ENCODE data around the gene RIF1.

Gene RIF1, protein sequence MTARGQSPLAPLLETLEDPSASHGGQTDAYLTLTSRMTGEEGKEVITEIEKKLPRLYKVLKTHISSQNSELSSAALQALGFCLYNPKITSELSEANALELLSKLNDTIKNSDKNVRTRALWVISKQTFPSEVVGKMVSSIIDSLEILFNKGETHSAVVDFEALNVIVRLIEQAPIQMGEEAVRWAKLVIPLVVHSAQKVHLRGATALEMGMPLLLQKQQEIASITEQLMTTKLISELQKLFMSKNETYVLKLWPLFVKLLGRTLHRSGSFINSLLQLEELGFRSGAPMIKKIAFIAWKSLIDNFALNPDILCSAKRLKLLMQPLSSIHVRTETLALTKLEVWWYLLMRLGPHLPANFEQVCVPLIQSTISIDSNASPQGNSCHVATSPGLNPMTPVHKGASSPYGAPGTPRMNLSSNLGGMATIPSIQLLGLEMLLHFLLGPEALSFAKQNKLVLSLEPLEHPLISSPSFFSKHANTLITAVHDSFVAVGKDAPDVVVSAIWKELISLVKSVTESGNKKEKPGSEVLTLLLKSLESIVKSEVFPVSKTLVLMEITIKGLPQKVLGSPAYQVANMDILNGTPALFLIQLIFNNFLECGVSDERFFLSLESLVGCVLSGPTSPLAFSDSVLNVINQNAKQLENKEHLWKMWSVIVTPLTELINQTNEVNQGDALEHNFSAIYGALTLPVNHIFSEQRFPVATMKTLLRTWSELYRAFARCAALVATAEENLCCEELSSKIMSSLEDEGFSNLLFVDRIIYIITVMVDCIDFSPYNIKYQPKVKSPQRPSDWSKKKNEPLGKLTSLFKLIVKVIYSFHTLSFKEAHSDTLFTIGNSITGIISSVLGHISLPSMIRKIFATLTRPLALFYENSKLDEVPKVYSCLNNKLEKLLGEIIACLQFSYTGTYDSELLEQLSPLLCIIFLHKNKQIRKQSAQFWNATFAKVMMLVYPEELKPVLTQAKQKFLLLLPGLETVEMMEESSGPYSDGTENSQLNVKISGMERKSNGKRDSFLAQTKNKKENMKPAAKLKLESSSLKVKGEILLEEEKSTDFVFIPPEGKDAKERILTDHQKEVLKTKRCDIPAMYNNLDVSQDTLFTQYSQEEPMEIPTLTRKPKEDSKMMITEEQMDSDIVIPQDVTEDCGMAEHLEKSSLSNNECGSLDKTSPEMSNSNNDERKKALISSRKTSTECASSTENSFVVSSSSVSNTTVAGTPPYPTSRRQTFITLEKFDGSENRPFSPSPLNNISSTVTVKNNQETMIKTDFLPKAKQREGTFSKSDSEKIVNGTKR (N-terminal part only)

GRCh38 chr2:151409601-151410484 lies at the start of gene RIF1:
Gene RIF1 (plus strand): TSS chr2:151409902. CDS start chr2:151410424, 522 bp downstream.
- peak; percentile 89 to 90 for DNase-seq

GRCh38 chr2:151361674-151362370 lies 47.9 kb upstream of the RIF1 start:
- no peak for DNase-seq

- no peak for DNase-seq
Measured at GRCh38 chr2:151363709-151364108, 46.0 kb upstream of the RIF1 start.

- DNase-seq: no peak
Measured at GRCh38 chr2:151367571-151367970, 42.1 kb upstream of the RIF1 start.

- no peak for DNase-seq
Measured at GRCh38 chr2:151374436-151374835, 35.3 kb upstream of the RIF1 start.

GRCh38 chr2:151379169-151379568 lies 30.5 kb upstream of the RIF1 start:
- no peak for DNase-seq

DNA sequence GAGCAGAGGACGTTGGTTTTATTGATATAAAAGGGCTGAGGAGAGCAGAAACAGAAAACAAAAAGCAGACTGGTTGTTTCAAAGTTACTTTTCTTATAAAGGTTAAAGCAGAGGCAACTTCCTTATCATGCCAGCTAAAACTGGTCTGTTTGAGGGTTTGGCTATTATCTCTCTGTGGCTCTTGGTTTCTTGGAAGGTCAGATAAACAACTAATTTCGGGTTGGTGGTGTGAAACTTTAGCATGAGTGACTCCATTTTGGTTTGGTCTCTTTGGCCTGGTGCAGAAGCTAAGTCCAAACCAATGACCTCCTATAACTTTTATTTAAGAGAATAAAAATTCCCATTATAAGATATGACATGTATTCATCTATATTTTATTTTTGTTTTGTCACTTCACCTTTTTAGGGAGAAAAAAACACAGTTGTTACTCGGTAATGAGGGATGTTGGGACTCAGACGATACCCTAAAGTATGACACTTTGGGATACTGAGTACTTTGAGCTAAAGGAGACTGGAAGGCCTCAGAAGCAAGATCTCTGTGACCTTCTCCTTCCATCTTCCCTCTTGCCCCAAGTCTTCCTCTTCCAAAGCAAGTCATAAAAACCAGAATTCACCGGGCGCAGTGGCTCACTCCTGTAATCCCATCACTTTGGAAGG lies 29.0 kb upstream of the RIF1 start:
- DNase-seq: no peak

DNA sequence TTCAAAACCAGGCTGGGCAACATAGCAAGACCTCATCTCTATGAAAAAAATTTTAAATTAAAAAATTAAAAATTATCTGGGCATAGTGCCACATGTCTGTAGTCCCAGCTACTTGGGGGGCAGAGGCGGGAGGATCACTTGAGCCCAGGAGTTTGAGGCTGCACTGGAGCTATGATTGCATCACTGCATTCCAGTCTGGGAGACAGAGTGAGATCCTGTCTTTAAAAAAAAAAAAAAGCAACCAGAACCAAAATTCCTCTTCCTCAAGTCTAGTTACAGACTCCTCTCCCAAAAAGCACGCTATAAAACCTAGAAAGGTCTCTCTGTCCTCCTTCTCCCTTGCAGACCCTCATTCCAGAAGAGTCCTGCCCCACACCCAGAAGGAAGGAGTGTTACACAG lies 28.4 kb upstream of the RIF1 start:
- no peak for DNase-seq

DNA sequence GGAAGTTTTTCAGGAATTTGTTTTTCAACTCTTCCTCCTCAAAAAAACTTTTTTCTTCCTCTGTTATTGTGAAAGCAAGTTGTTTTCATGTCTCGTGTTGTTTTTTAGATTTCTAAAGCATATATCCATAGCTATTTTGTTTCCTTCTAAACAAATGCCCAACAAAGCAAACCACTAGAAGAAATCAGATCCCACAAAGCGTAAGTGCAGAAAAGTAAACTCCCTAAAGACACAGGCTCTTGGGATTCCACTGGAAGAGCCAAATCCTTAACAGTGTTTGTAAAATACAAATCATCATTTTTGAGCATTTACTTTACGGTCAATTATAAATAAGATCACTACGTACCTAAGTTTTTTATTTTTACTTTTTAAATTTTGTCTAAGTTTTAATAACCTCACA lies 21.7 kb upstream of the RIF1 start:
- DNase-seq: no peak

DNA sequence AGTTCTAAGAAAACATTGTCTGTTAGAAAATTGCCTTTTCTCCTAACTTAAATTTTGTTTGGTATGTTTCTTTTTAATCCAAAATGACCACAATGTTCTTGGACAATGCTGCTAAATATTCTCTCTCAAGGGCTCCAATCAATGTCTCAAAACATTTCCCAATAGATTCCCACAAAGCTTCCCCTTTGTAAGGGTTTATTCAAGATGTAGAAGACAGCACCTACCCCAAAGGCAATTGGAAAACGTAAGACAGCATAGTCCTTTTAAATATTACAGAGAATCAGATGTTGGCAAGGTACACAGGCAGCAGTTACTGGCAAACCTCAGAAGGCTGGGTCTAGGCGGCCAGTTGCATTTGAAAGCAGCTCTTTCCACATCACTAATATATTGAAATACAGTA lies 18.3 kb upstream of the RIF1 start:
- DNase-seq: no peak

DNA sequence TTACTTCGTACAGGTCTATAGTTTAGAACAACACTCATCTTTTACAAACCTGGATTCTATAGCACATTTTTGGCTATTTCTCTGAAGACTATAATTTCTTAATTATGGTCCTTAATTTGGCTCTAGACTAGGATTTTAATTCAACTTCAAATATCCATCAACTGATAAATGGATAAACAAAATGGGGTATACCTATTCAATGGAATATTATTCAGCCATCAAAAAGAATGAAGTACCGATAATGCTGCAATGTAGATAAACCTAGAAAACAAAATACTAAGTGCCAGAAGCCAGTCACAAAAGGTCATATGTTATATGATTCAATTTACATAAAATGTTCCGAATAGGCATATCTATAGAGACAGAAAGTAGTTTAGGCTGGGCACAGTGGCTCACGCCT lies 15.2 kb upstream of the RIF1 start:
- DNase-seq: no peak

- DNase-seq: no peak
Measured at GRCh38 chr2:151395509-151396374, 14.0 kb upstream of the RIF1 start.

DNA sequence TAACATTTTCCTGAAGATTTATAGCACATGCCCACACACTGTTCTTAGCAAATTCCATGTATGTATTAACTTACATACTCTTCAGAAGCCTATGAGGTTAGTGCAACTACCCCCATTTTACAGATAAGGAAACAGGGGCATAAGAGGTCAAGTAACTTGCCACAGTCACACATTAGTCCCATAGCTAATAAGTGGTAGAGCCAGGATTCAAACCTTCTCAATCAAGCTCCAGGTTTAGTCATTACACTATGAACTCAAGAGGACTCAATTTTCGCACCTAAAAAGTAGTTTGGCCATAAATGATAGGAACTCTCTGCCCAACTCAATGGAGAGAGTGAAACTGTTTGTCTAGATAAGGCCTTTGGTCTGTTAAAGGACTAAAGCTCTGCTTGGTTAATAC lies 9.7 kb upstream of the RIF1 start:
- DNase-seq: no peak

DNA sequence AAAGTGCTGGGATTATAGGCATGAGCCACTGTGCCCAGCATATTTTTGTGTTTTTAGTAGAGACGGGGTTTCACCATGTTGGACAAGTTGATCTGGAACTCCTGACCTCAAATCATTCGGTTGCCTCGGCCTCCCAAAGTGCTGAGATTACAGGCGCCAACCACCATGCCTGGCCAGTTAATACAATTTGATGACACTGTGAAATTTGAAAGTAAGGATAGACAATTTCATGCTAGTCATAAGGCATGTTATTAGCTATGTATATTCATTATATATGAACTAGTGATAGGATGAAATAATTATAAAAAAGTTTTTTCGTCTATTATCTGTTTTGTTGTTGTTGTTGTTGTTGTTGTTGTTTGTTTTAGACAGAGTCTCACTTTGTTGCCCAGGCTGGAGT lies 8.6 kb upstream of the RIF1 start:
- DNase-seq: no peak

DNA sequence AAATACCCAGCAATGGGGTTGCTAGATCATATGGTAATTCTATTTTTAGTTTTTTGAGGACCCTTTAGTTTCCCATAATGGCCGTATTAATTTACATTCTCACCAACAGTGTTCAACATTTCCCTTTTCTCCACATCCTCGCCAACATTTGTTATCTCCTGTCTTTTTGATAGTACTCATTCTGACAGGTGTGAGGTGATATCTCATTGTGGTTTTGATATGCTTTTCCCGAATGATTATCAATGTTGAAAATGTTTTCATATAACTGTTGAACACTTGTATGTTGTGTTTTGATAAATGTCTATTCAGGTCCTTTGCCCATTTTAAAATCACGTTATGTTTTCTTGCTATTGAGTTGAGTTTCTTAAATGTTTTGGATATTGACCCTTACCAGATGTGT lies 5.8 kb upstream of the RIF1 start:
- no peak for DNase-seq

DNA sequence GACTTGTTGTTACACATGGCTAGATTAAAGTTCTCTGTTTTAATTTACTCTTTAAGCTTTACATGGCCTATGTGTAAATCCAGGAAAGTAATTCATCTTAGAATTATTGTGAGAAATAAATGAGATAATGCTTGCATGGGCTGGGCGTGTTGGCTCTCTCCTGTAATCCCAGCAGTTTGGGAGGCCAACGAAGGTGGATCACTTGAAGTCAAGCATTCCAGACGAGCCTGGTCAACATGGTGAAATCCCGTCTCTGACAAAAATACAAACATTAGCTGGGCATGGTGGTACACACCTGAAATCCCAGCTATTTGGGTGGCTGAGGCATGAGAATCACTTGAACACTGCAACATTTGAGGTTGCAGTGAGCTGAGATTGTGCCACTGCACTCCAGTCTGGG lies 4.3 kb upstream of the RIF1 start:
- no peak for DNase-seq

GRCh38 chr2:151407281-151407680 lies 2.4 kb upstream of the RIF1 start:
- no peak for DNase-seq

DNA sequence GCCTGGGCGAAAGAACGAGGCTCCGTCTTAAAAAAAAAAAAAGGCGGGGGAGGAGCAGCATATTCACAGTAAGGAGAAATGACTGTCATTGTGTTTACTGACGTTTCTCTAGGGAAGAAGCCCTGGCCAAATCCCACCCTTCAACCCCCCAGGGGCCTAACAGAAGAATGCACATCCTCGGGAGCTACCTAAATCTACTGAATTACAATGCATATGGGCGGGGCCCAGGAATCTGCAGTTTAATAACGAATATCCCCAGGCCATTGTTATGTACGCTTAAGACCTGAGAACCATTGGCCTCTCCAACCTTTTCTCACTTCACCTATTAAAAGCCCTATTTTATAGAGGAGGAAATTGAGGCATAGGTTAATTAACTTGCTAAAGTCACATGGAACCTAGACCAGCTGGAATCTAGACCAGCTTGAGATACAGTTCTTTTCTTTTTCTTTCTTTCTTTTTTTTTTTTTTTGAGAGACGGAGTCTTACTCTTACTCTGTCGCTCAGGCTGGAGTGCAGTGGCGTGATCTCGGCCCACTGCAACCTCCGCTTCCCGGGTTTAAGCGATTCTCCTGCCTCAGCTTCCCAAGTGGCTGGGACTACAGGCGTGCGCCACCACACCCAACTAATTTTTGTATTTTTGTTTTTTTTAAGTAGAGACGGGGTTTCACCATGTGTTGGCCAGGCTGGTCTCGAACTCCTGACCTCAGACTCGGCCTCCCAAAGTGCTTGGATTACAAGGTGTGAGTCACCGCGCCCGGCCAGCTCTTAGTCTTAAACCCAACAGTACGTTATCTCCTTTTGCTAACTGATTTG lies 708 bp upstream of the RIF1 start:
- DNase-seq: no peak

DNA sequence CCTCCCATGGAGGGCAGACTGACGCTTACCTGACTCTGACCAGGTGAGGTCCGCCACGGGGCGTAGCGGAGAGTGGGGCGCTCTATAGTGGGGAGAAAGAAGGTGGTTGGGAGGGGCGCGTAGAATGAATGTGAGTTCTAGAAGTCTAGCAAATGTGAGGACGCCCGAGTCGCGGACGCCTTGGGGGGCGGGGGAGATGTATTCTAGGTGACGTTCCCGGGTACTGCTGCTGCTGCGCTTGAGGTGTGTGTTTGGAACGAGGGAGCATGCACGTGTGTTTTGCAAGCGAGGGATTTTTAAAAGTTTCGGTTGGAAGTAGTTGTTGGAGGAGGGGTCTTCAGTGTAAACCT lies 758 bp downstream of the RIF1 start:
- peak; percentile 60 to 63 for DNase-seq

Data from activated T-cell treated with anti-CD3 and anti-CD28 coated beads, Interleukin-2, amount 50 U/mL, for 48 hours (primary cell).